ENCODE measurements around the gene ERCC1.

- no peak for TF ChIP-seq ESRRA (IDR thresholded peaks at IDR 0.05; ENCODE audit: borderline replicate concordance, low read length)
- TF ChIP-seq BHLHE40 (IDR thresholded peaks at IDR 0.05; ENCODE audit: low read depth, low read length) = no peak
- TF ChIP-seq POLR2A (IDR thresholded peaks at IDR 0.05; ENCODE audit: low read length) = no peak
Measured at GRCh38 chr19:45382426-45382825, 41.3 kb downstream of the ERCC1 start.

Data from A549 (cell line).